GM19324 (cell line): Measurements from ENCODE around the gene TMSB10.
A peak's percentile ranks its signal among the peaks of the same experiment; 100 is the strongest.

ENCODE experiments used
- ATAC-seq: cut with Tn5 transposase; IDR thresholded peaks from one replicate; pipeline ENCODE4 v1.9.1; 2021; ENCODE audit warnings: mild to moderate bottlenecking, moderate library complexity; ENCODE audit not compliant: unreplicated experiment, low FRiP score

TMSB10 gene

GRCh38 chr2:84879584-84880394 is 25.7 kb upstream of the TMSB10 start:
- ATAC-seq, result peak; percentile 40

- ATAC-seq, result no peak
Observed at GRCh38 chr2:84880395-84880644, 25.1 kb upstream of the TMSB10 start.

GRCh38 chr2:84880645-84881521 is 24.6 kb upstream of the TMSB10 start, which contains the start of gene TRABD2A:
Gene TRABD2A (minus strand): TSS chr2:84881084. CDS start chr2:84881039, 45 bp downstream.
- no peak for ATAC-seq

GRCh38 chr2:84881581-84882413 is 23.7 kb upstream of the TMSB10 start:
- peak; percentile 54 for ATAC-seq

- ATAC-seq, result no peak
Observed at GRCh38 chr2:84882414-84882738, 23.1 kb upstream of the TMSB10 start.

- ATAC-seq, result no peak
Observed at GRCh38 chr2:84882775-84883550, 22.5 kb upstream of the TMSB10 start.

- ATAC-seq, result no peak
Observed at GRCh38 chr2:84884449-84884848, 21.0 kb upstream of the TMSB10 start.

- ATAC-seq, result no peak
Observed at GRCh38 chr2:84885111-84885510, 20.3 kb upstream of the TMSB10 start.

GRCh38 chr2:84886791-84887190 is 18.7 kb upstream of the TMSB10 start:
- no peak for ATAC-seq

- peak; percentile 80 for ATAC-seq
Observed at GRCh38 chr2:84888401-84889276, 16.8 kb upstream of the TMSB10 start.

- no peak for ATAC-seq
Observed at GRCh38 chr2:84889332-84889731, 16.1 kb upstream of the TMSB10 start.

- ATAC-seq, result no peak
Observed at GRCh38 chr2:84891355-84892010, 14.0 kb upstream of the TMSB10 start.

- ATAC-seq, result no peak
Observed at GRCh38 chr2:84894131-84894586, 11.3 kb upstream of the TMSB10 start.

- peak; percentile 36 for ATAC-seq
Observed at GRCh38 chr2:84894758-84895520, 10.5 kb upstream of the TMSB10 start.

- ATAC-seq, result no peak
Observed at GRCh38 chr2:84896567-84896966, 8.9 kb upstream of the TMSB10 start.

- ATAC-seq, result no peak
Observed at GRCh38 chr2:84897773-84898172, 7.7 kb upstream of the TMSB10 start.

GRCh38 chr2:84899304-84900204 is 5.9 kb upstream of the TMSB10 start:
- ATAC-seq, result no peak
